H1 (cell line): ENCODE data around the gene SLC22A23. TPM values are rescaled to one million over a fixed set of nuclear protein-coding genes. Genes with fewer than 3 reads are reported as not detected.

Experiments used
- CTCF ChIA-PET: fragments of 300-600 bp; sonication (Branson Sonifier 250); formaldehyde crosslinking; loops from one replicate; lab custom pipeline; 2021; ENCODE audit not compliant: partially characterized antibody; lab: Charles Lee
- POLR2A ChIA-PET: fragments of 300-600 bp; sonication (Branson Sonifier 250); formaldehyde crosslinking; loops from one replicate; lab custom pipeline; 2021; ENCODE audit warnings: inconsistent platforms; ENCODE audit not compliant: partially characterized antibody; lab: Charles Lee
- DNase-seq, 2 experiments: peaks; one replicate each; pipeline versions ENCODE4 v3.0.0 to v3.0.0-alpha.2; 2010 to 2022; ENCODE audit warnings: low spot score in 2 of 2, low read depth in 1 of 2, mixed read lengths in 1 of 2
- FAIRE-seq: peaks from 2 replicates; lab custom pipeline; 2011; peaks lifted over from hg19 to GRCh38; lab: Jason Lieb, UNC
- H2AFZ ChIP-seq: 2 replicates; pipeline ENCODE4 v1.8.1; 2012; ENCODE audit warnings: low read length, inconsistent platforms
- H2AK5ac ChIP-seq: 2 replicates; pipeline ENCODE4 v1.6.1; 2013; ENCODE audit warnings: low read depth, low read length
- H2BK120ac ChIP-seq: replicated peaks from 2 replicates; pipeline ENCODE3; 2013; ENCODE audit warnings: low read depth, low read length, inconsistent platforms
- H2BK12ac ChIP-seq: 2 replicates; pipeline ENCODE4 v1.6.1; 2013; ENCODE audit warnings: low read depth, low read length
- H2BK15ac ChIP-seq: 2 replicates; pipeline ENCODE4 v1.6.1; 2013; ENCODE audit warnings: low read length
- H2BK20ac ChIP-seq: 2 replicates; pipeline ENCODE4 v1.6.1; 2013; ENCODE audit warnings: low read length
- H2BK5ac ChIP-seq: 2 replicates; pipeline ENCODE4 v1.6.1; 2013; ENCODE audit warnings: low read depth, low read length
- H3K14ac ChIP-seq: 2 replicates; pipeline ENCODE4 v1.6.1; 2013; ENCODE audit warnings: inconsistent platforms; ENCODE audit not compliant: insufficient read length
- H3K18ac ChIP-seq: 2 replicates; pipeline ENCODE4 v1.6.1; 2013; ENCODE audit warnings: low read length; ENCODE audit errors: extremely low read depth
- H3K23ac ChIP-seq: 2 replicates; pipeline ENCODE4 v1.6.1; 2013; ENCODE audit warnings: inconsistent platforms; ENCODE audit not compliant: insufficient read length
- H3K23me2 ChIP-seq: 2 replicates; pipeline ENCODE4 v1.6.1; 2013; ENCODE audit warnings: low read depth, low read length
- H3K27ac ChIP-seq: 2 replicates; pipeline ENCODE4 v1.6.1; 2011; ENCODE audit warnings: low read depth, low read length, inconsistent platforms
- H3K27me3 ChIP-seq, 4 experiments: replicated peaks in 1 of 4; 1 replicate in 1 of 4; 2 replicates in 3 of 4; pipeline versions ENCODE4 v1.6.1 to v1.8.1; 2011 to 2013; ENCODE audit warnings: low read length in 3 of 4, mild to moderate bottlenecking in 3 of 4, inconsistent platforms in 2 of 4, mixed read lengths in 2 of 4, moderate library complexity in 1 of 4; ENCODE audit not compliant: control insufficient read depth in 3 of 4, insufficient read depth in 3 of 4; ENCODE audit errors: extremely low read depth in 1 of 4
- H3K36me3 ChIP-seq, 4 experiments: 2 replicates each; pipeline versions ENCODE4 v1.6.1 to v1.8.1; 2011 to 2013; ENCODE audit warnings: mild to moderate bottlenecking in 4 of 4, low read length in 3 of 4, moderate library complexity in 2 of 4, control low read depth in 1 of 4, inconsistent platforms in 1 of 4; ENCODE audit not compliant: insufficient read depth in 4 of 4, control insufficient read depth in 2 of 4
- H3K4ac ChIP-seq: replicated peaks from 2 replicates; pipeline ENCODE3; 2013; ENCODE audit warnings: low read length, low read depth, mixed read lengths, inconsistent platforms; ENCODE audit not compliant: insufficient read length
- H3K4me1 ChIP-seq, 4 experiments: replicated peaks in 1 of 4; 1 replicate in 1 of 4; 2 replicates in 3 of 4; pipeline versions ENCODE4 v1.6.1 to v1.8.1; 2011 to 2013; ENCODE audit warnings: low read length in 3 of 4, inconsistent platforms in 2 of 4, mixed read lengths in 1 of 4; ENCODE audit not compliant: insufficient read depth in 4 of 4, control insufficient read depth in 3 of 4
- H3K4me2 ChIP-seq, 2 experiments: 2 replicates each; pipeline versions ENCODE4 v1.6.1 to v1.8.1; 2011 to 2013; ENCODE audit warnings: low read depth in 2 of 2, low read length in 2 of 2, control low read depth in 1 of 2, inconsistent platforms in 1 of 2, mild to moderate bottlenecking in 1 of 2; ENCODE audit not compliant: insufficient read depth in 1 of 2
- H3K4me3 ChIP-seq, 4 experiments: fragments of 200-600, 300-600 bp in 1 of 4; sonication (generic), shearing (Covaris generic), sonication (Bioruptor Twin) in 1 of 4; 2 replicates each; pipeline versions ENCODE4 v1.5.1 to v1.8.1; 2011 to 2016; ENCODE audit warnings: low read length in 4 of 4, low read depth in 3 of 4, control low read depth in 2 of 4, inconsistent platforms in 2 of 4, mild to moderate bottlenecking in 2 of 4, mixed read lengths in 1 of 4, moderate library complexity in 1 of 4; ENCODE audit not compliant: insufficient read depth in 2 of 4; ENCODE audit errors: extremely low read depth in 1 of 4
- H3K56ac ChIP-seq: replicated peaks from 2 replicates; pipeline ENCODE3; 2013; ENCODE audit warnings: low read depth, mild to moderate bottlenecking, mixed read lengths, low read length, inconsistent platforms; ENCODE audit not compliant: insufficient read length
- H3K79me1 ChIP-seq: 2 replicates; pipeline ENCODE4 v1.6.1; 2013; ENCODE audit warnings: low read depth, low read length, control low read depth
- H3K79me2 ChIP-seq, 2 experiments: 2 replicates each; pipeline versions ENCODE4 v1.6.1 to v1.8.1; 2012 to 2013; ENCODE audit warnings: low read length in 2 of 2, mild to moderate bottlenecking in 2 of 2, inconsistent platforms in 1 of 2; ENCODE audit not compliant: insufficient read depth in 2 of 2, control insufficient read depth in 1 of 2
- H3K9ac ChIP-seq, 4 experiments: replicated peaks in 1 of 4; 1 replicate in 1 of 4; 2 replicates in 3 of 4; pipeline versions ENCODE4 v1.6.1 to v1.8.1; 2011 to 2013; ENCODE audit warnings: low read depth in 3 of 4, low read length in 3 of 4, control low read depth in 2 of 4, mild to moderate bottlenecking in 2 of 4, moderate library complexity in 2 of 4, inconsistent platforms in 1 of 4; ENCODE audit errors: extremely low read depth in 1 of 4
- H3K9me3 ChIP-seq, 2 experiments: 2 replicates each; pipeline versions ENCODE4 v1.6.1 to v1.8.1; 2012 to 2013; ENCODE audit warnings: mild to moderate bottlenecking in 2 of 2, moderate library complexity in 2 of 2, control low read depth in 1 of 2, inconsistent platforms in 1 of 2, low read depth in 1 of 2, low read length in 1 of 2, mixed read lengths in 1 of 2; ENCODE audit not compliant: insufficient read depth in 2 of 2
- H4K20me1 ChIP-seq, 2 experiments: replicated peaks in 1 of 2; 2 replicates each; pipeline versions ENCODE3 to v1.8.1; 2011 to 2013; ENCODE audit warnings: inconsistent platforms in 2 of 2, low read length in 2 of 2, mild to moderate bottlenecking in 1 of 2; ENCODE audit not compliant: insufficient read depth in 2 of 2, control insufficient read depth in 1 of 2
- H4K5ac ChIP-seq: 2 replicates; pipeline ENCODE4 v1.6.1; 2013; ENCODE audit warnings: low read length, low read depth, mixed read lengths, inconsistent platforms; ENCODE audit not compliant: insufficient read length
- H4K8ac ChIP-seq: 2 replicates; pipeline ENCODE4 v1.8.0; 2013; ENCODE audit warnings: mild to moderate bottlenecking, moderate library complexity, low read length, inconsistent platforms; ENCODE audit not compliant: insufficient read depth; ENCODE audit errors: extremely low read depth
- H4K91ac ChIP-seq: replicated peaks from 2 replicates; pipeline ENCODE3; 2013; ENCODE audit warnings: low read length, mixed read lengths, inconsistent platforms; ENCODE audit not compliant: insufficient read length
- CBX8 ChIP-seq: fragments of 300-800, 300-1000 bp; sonication (generic); IDR thresholded peaks from 2 replicates; pipeline ENCODE4 v1.7.1; 2016; ENCODE audit warnings: low read depth, low read length, borderline replicate concordance
- CHD1 ChIP-seq: IDR thresholded peaks from 2 replicates; pipeline ENCODE4 v1.6.1; 2012; ENCODE audit warnings: low read depth, low read length, improper control_type of control experiment
- EZH2 ChIP-seq: fragments of 200-600 bp; sonication (generic); IDR thresholded peaks from 2 replicates; pipeline ENCODE4 v1.7.1; 2012; ENCODE audit warnings: low read depth, mild to moderate bottlenecking, moderate library complexity, low read length, inconsistent platforms; ENCODE audit not compliant: severe bottlenecking
- KDM4A ChIP-seq: IDR thresholded peaks from one replicate; pipeline ENCODE4 v1.7.1; 2012; ENCODE audit warnings: low read depth, mild to moderate bottlenecking, moderate library complexity, low read length, inconsistent platforms; ENCODE audit not compliant: severe bottlenecking
- MAX ChIP-seq: IDR thresholded peaks from 2 replicates; pipeline ENCODE4 v1.6.1; 2012; ENCODE audit warnings: inconsistent platforms
- NANOG ChIP-seq: IDR thresholded peaks from 2 replicates; pipeline ENCODE4 v1.6.1; 2011; ENCODE audit warnings: low read length, low read depth, mild to moderate bottlenecking, inconsistent platforms; ENCODE audit not compliant: insufficient read depth, poor library complexity, severe bottlenecking
- PHF8 ChIP-seq: fragments of 200-600 bp; sonication (generic); conservative IDR thresholded peaks from 2 replicates; pipeline ENCODE4 v1.7.1; 2012; ENCODE audit warnings: low read depth, mild to moderate bottlenecking, inconsistent platforms, low read length, moderate library complexity
- POU5F1 ChIP-seq: IDR thresholded peaks from 2 replicates; pipeline ENCODE4 v1.6.1; 2011; ENCODE audit warnings: low read depth, mild to moderate bottlenecking, low read length, moderate library complexity
- RXRA ChIP-seq: IDR thresholded peaks from 2 replicates; pipeline ENCODE4 v1.6.1; 2011; ENCODE audit warnings: low read depth, mild to moderate bottlenecking, low read length, moderate library complexity; ENCODE audit not compliant: insufficient read depth
- TAF7 ChIP-seq: optimal IDR thresholded peaks from 2 replicates; pipeline ENCODE3; 2011; ENCODE audit warnings: low read depth, mild to moderate bottlenecking, inconsistent platforms, low read length, moderate library complexity, borderline replicate concordance
- TBP ChIP-seq: IDR thresholded peaks from 2 replicates; pipeline ENCODE4 v1.6.1; 2011; ENCODE audit warnings: low read depth, low read length, improper control_type of control experiment
- USF2 ChIP-seq: IDR thresholded peaks from 2 replicates; pipeline ENCODE4 v1.6.1; 2011; ENCODE audit warnings: low read length, improper control_type of control experiment
- WGBS, 2 experiments: shearing (Covaris generic) in 1 of 2; methylation state at CpG; one replicate each; pipeline versions ENCODE4 v1.1.6 to v1.1.7; 2013 to 2015; ENCODE audit warnings: low lambda C conversion rate in 2 of 2, mixed read lengths in 2 of 2, inconsistent platforms in 1 of 2, low coverage in 1 of 2, missing lambda C conversion rate in 1 of 2; ENCODE audit not compliant: insufficient replicate concordance in 2 of 2, insufficient coverage in 1 of 2, insufficient read length in 1 of 2; ENCODE audit errors: extremely low coverage in 1 of 2, missing lambda C conversion rate in 1 of 2; 5-methylcytosine and 5-hydroxymethylcytosine counted together
- polyA plus RNA-seq, 7 experiments: library from polyadenylated mRNA; depleted of rRNA in 3 of 7; stranded (reverse) in 5 of 7; unstranded in 2 of 7; fragments of >200 nt in 5 of 7; fragments of 200-250 nt in 2 of 7; gene quantifications; 1 replicate in 5 of 7; 2 replicates in 1 of 7; 4 replicates in 1 of 7; pipeline versions ENCODE4 v1.2.1 to v1.2.3, GENCODE V29; 2011 to 2013; ENCODE audit warnings: missing spikeins in 2 of 7, mixed read lengths in 2 of 7
- total RNA-seq: library from RNA; stranded (reverse); fragmentation: NEBNext Ultra II Directional; extraction: Animal tissue kit (Norgen Biotek cat#: 25700); gene quantifications from 2 replicates; pipeline ENCODE4 v1.2.1, GENCODE V29; 2021

SLC22A23 gene
- total and polyA plus RNA-seq, 2 of the 8 experiments (the other 6 are each of a cell fraction or from before 2014, with no cell fraction given): 9.9 to 38.4 TPM

- Histone ChIP-seq H3K4me2 (no peak overlapping the region), H3K27ac (no peak overlapping the region), H2AFZ (no peak overlapping the region), H3K79me2 (no peaks in the 10 kb centered on the region; a peak in 1 of 4 replicates), H4K91ac (no peak overlapping the region), H4K20me1 (peaks cover 0 to 2% of the 10 kb centered on the region in 2 experiments), H3K18ac (no peak overlapping the region), H2BK20ac (no peak overlapping the region), H3K56ac (no peak overlapping the region), H3K9me3 (no peaks in the 10 kb centered on the region), H2BK5ac (no peak overlapping the region), H2BK12ac (no peak overlapping the region), H4K5ac (no peak overlapping the region), H3K36me3 (peaks cover 0 to 2% (median 0%) of the 10 kb centered on the region in 4 experiments; a peak in 1 of 8 replicates), H2AK5ac (no peak overlapping the region), H3K14ac (no peak overlapping the region), H3K23ac (no peak overlapping the region), H3K79me1 (peaks cover 2% of the 10 kb centered on the region), H3K9ac (no peak overlapping the region; a peak in 2 of 7 replicates), H3K4ac (no peak overlapping the region), H3K4me3 (no peak overlapping the region), H3K23me2 (no peaks in the 10 kb centered on the region), H2BK15ac (no peak overlapping the region), H4K8ac (no peak overlapping the region), H3K27me3 (no peaks in the 10 kb centered on the region), H3K4me1 (peaks cover 0 to 2% (median under 1%) of the 10 kb centered on the region in 4 experiments; a peak in 1 of 7 replicates), H2BK120ac (no peak overlapping the region)
- ChIA-PET CTCF (interaction anchor here (1.0 to 2.8 kb wide), 6 partner anchors 9 to 410 kb away, joined by 3 to 10 read pairs (median 4); no protein-coding TSS in a partner anchor), POLR2A (no interaction called here)
- FAIRE-seq: no peak
- DNase-seq: no peak
- WGBS, 2 experiments: 93% methylated on average over 8 of the region's 8 CpGs; no CpG with 5 or more reads in 1 of the 2 experiments
- TF ChIP-seq EZH2 (no peak), TAF7 (no peak), CHD1 (no peak), CBX8 (no peak), USF2 (no peak), NANOG (no peak), MAX (no peak), RXRA (no peak), POU5F1 (no peak), PHF8 (no peak), TBP (no peak), KDM4A (no peak)
These were observed 135.0 kb downstream of the SLC22A23 start for GRCh38 chr6:3321875-3322274.
